GM23248 (cell line): ENCODE results near the gene CADPS. TPM values are rescaled to one million over a fixed set of nuclear protein-coding genes. Genes with fewer than 3 reads are reported as not detected.

ENCODE experiments used
- DNase-seq: peaks from one replicate; pipeline ENCODE4 v3.0.0-alpha.2; 2015
- H2AFZ ChIP-seq: fragments of 200-600 bp; sonication (generic); 2 replicates; pipeline ENCODE4 v1.6.1; 2016; ENCODE audit warnings: antibody characterized with exemption
- H3F3A ChIP-seq: fragments of 200-600 bp; sonication (generic); 2 replicates; pipeline ENCODE4 v1.6.1; 2016; ENCODE audit warnings: mild to moderate bottlenecking, antibody characterized with exemption, mixed run types; ENCODE audit not compliant: insufficient read depth
- H3K27ac ChIP-seq: fragments of 200-600 bp; sonication (generic); 2 replicates; pipeline ENCODE4 v1.5.1; 2016; ENCODE audit warnings: mild to moderate bottlenecking
- H3K27me3 ChIP-seq: fragments of 200-600 bp; sonication (generic); replicated peaks from 2 replicates; pipeline ENCODE4 v1.6.1; 2016; ENCODE audit warnings: mild to moderate bottlenecking; ENCODE audit not compliant: insufficient read depth
- H3K36me3 ChIP-seq: fragments of 200-600 bp; sonication (generic); 2 replicates; pipeline ENCODE4 v1.6.1; 2016; ENCODE audit warnings: low read depth, mild to moderate bottlenecking
- H3K4me1 ChIP-seq: fragments of 200-600 bp; sonication (generic); 2 replicates; pipeline ENCODE4 v1.6.1; 2016; ENCODE audit warnings: mild to moderate bottlenecking; ENCODE audit not compliant: insufficient read depth
- H3K4me2 ChIP-seq: fragments of 200-600 bp; sonication (generic); one replicate; pipeline ENCODE4 v1.6.1; 2016; ENCODE audit warnings: mild to moderate bottlenecking; ENCODE audit not compliant: unreplicated experiment
- H3K4me3 ChIP-seq: fragments of 200-600 bp; sonication (generic); 2 replicates; pipeline ENCODE4 v1.5.1; 2016; ENCODE audit warnings: mild to moderate bottlenecking
- H3K79me2 ChIP-seq: fragments of 200-600 bp; sonication (generic); 2 replicates; pipeline ENCODE4 v1.6.1; 2016; ENCODE audit warnings: mild to moderate bottlenecking; ENCODE audit not compliant: insufficient read depth
- H3K9ac ChIP-seq: fragments of 200-600 bp; sonication (generic); 2 replicates; pipeline ENCODE4 v1.6.1; 2016; ENCODE audit warnings: mild to moderate bottlenecking
- H3K9me2 ChIP-seq: fragments of 200-600 bp; sonication (generic); 2 replicates; pipeline ENCODE4 v1.6.1; 2016; ENCODE audit warnings: mixed run types, mild to moderate bottlenecking, moderate library complexity; ENCODE audit not compliant: insufficient read depth
- H3K9me3 ChIP-seq: fragments of 200-600 bp; sonication (generic); one replicate; pipeline ENCODE4 v1.6.1; 2017; ENCODE audit warnings: low read depth
- H4K20me1 ChIP-seq: fragments of 200-600 bp; sonication (generic); 2 replicates; pipeline ENCODE4 v1.6.0; 2016; ENCODE audit not compliant: insufficient read depth
- EZH2 ChIP-seq: fragments of 200-600 bp; sonication (generic); IDR thresholded peaks from 2 replicates; pipeline ENCODE4 v1.6.1; 2018; ENCODE audit warnings: antibody characterized with exemption, mild to moderate bottlenecking; ENCODE audit not compliant: insufficient read depth, poor library complexity, severe bottlenecking
- EZH2phosphoT487 ChIP-seq: fragments of 200-600 bp; sonication (generic); IDR thresholded peaks from 2 replicates; pipeline ENCODE4 v1.6.1; 2018; ENCODE audit warnings: antibody characterized with exemption, moderate library complexity, mild to moderate bottlenecking, low read depth; ENCODE audit not compliant: insufficient read depth
- WGBS, 2 experiments: methylation state at CpG; one replicate each; pipeline ENCODE4 v1.1.6; 2015 to 2017; ENCODE audit warnings: low lambda C conversion rate in 2 of 2, low coverage in 1 of 2; ENCODE audit errors: missing lambda C conversion rate in 2 of 2; 5-methylcytosine and 5-hydroxymethylcytosine counted together
- in situ Hi-C: fragments of 300-500 bp; cut with MboI; formaldehyde crosslinking; loops from 2 replicates; pipeline ENCODE4 v1.15.0; 2020
- polyA plus RNA-seq: library from polyadenylated mRNA; unstranded; fragments of >200 nt; fragmentation: Nextera tagmentation; extraction: Ambion mirVana; gene quantifications from 2 replicates; pipeline ENCODE4 v1.2.1, GENCODE V29; 2016
- total RNA-seq: library from RNA; depleted of rRNA; stranded (reverse); fragments of >200 nt; shearing (Covaris generic); gene quantifications from 2 replicates; pipeline ENCODE4 v1.2.3, GENCODE V29; 2014

CADPS gene
- total and polyA plus RNA-seq, 2 experiments from 2014 or later = 3.0 to 4.1 TPM

DNA sequence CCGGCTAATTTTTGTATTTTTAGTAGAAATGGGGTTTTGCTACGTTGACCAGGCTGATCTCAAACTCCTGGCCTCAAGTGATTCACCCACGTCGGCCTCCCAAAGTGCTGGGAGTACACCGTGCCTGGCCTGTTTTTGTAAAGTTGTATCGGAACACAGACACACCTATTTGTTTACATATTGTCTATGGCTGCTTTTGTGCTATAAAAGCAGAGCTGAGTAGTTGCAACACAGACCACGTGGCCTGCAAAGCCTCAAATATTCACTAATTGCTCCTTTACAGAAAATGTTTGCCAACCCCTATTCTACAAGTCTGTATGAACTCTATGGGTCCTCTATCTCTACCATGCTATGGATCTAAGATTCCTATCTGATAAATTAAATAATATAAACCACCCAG is 175.5 kb downstream of the CADPS start:
- H3K27ac ChIP-seq = no peak overlapping the region
- no peak overlapping the region for H3K9ac ChIP-seq
- H3K9me3 ChIP-seq = no peaks in the 10 kb centered on the region
- H3K9me2 ChIP-seq = no peaks in the 10 kb centered on the region
- in situ Hi-C loops = no loop called here
- no peak overlapping the region for H2AFZ ChIP-seq
- no peaks in the 10 kb centered on the region for H3F3A ChIP-seq
- H4K20me1 ChIP-seq = no peaks in the 10 kb centered on the region
- H3K36me3 ChIP-seq = no peaks in the 10 kb centered on the region
- peaks cover 12% of the 10 kb centered on the region for H3K4me1 ChIP-seq
- no peaks in the 10 kb centered on the region for H3K27me3 ChIP-seq
- 69 to 86% methylated on average over 4 to 7 of the region's 7 CpGs for WGBS, 2 experiments
- no peak for DNase-seq
- H3K4me2 ChIP-seq = no peak overlapping the region
- TF ChIP-seq EZH2 = no peak
- TF ChIP-seq EZH2phosphoT487 = no peak
- H3K4me3 ChIP-seq = no peak overlapping the region
- H3K79me2 ChIP-seq = no peaks in the 10 kb centered on the region

DNA sequence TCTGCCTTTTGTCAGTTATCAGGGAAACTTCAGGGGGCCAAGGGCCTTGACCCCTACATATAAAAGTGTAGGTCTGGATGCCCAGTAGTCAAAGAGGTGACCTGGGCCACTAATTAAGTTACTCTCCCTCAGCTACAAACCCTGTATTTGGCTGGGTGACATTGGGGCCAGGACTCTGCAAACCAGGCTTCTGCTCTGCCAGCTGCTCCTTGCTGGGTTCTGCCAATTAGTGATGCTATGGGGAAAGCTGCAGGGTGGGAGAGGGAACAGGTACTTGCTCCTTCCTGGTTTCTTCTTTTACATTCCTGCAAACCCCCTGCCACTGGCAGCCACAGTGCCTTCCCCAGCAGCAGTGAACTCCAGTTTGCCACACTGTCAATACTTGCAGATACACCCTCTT is 179.2 kb downstream of the CADPS start:
- Histone ChIP-seq H3K4me3 (no peak overlapping the region), H3K4me2 (no peak overlapping the region), H3K36me3 (no peaks in the 10 kb centered on the region), H3K9ac (no peak overlapping the region), H3K9me3 (no peaks in the 10 kb centered on the region), H3F3A (no peaks in the 10 kb centered on the region), H2AFZ (no peak overlapping the region), H4K20me1 (no peaks in the 10 kb centered on the region), H3K27ac (no peak overlapping the region), H3K27me3 (no peaks in the 10 kb centered on the region), H3K9me2 (no peaks in the 10 kb centered on the region), H3K79me2 (no peaks in the 10 kb centered on the region), H3K4me1 (0 out of 2 replicates have a peak, but pooled peaks cover 3% of the 10 kb centered on the region)
- in situ Hi-C loops = no loop called here
- DNase-seq = no peak
- TF ChIP-seq EZH2phosphoT487 = no peak
- TF ChIP-seq EZH2 = no peak

DNA sequence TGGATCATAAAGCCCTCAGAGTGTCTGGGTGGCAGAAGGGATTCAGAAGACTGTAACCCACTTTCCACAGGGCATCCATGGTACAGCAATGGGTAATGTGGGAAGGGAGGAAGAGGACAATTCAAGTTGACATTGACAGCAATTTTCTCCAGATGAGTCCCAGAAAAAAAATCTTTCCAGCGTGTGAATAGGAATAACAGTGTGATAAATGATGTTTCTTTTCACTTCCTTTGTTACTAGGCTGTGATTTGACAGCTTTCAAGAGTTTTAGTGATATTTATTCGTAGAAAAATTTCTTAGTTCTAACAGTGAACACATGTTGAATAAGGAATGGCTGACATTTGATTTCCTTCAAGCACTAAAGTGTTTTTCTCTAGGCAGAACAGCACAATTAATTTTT is 186.4 kb downstream of the CADPS start:
- 82 to 83% methylated on average over 2 of the region's 2 CpGs for WGBS, 2 experiments
- no peak for TF ChIP-seq EZH2phosphoT487
- H2AFZ ChIP-seq = no peak overlapping the region
- no peak overlapping the region for H3K4me3 ChIP-seq
- H3K9ac ChIP-seq = no peak overlapping the region
- in situ Hi-C loops = no loop called here
- no peak for DNase-seq
- H3K9me2 ChIP-seq = no peaks in the 10 kb centered on the region
- H3F3A ChIP-seq = peaks cover 9% of the 10 kb centered on the region; the same call in 1 of the 2 replicates
- no peaks in the 10 kb centered on the region for H3K79me2 ChIP-seq
- no peaks in the 10 kb centered on the region for H4K20me1 ChIP-seq
- H3K4me2 ChIP-seq = no peak overlapping the region
- H3K27ac ChIP-seq = no peak overlapping the region
- H3K4me1 ChIP-seq = peaks cover 13% of the 10 kb centered on the region
- no peaks in the 10 kb centered on the region for H3K9me3 ChIP-seq
- H3K36me3 ChIP-seq = no peaks in the 10 kb centered on the region
- H3K27me3 ChIP-seq = no peaks in the 10 kb centered on the region

DNA sequence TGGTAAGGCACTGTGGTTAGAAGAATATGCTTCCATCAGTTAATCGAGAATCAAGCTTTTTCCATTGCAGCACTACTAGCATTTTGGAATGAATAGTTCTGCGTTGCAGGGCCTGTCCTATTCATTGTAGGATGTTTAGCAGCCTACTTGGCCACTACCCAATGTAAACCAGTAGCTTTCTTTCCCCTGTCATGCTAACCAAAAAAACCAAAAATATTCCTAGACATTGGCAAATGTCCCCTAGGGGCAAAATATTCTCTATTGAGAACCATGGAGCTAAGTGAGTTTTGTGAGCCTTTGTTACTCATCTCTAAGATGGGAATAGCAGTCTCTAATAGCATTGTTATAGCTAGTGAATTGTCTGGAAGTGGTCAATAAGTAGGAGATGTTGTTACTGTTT is 187.2 kb downstream of the CADPS start:
- Histone ChIP-seq H3K36me3 (no peaks in the 10 kb centered on the region), H3K27me3 (no peaks in the 10 kb centered on the region), H2AFZ (no peak overlapping the region), H3K9me3 (no peaks in the 10 kb centered on the region), H3K79me2 (no peaks in the 10 kb centered on the region), H3K4me3 (no peak overlapping the region), H3K27ac (no peak overlapping the region), H3K4me2 (no peak overlapping the region), H3K9ac (no peak overlapping the region), H3K4me1 (peaks cover 13% of the 10 kb centered on the region), H3K9me2 (no peaks in the 10 kb centered on the region), H4K20me1 (no peaks in the 10 kb centered on the region), H3F3A (peaks cover 9% of the 10 kb centered on the region; the same call in 1 of the 2 replicates)
- in situ Hi-C loops = no loop called here
- TF ChIP-seq EZH2 (no peak), EZH2phosphoT487 (no peak)
- DNase-seq = peak; percentile 54
- 38 to 48% methylated on average over 2 of the region's 2 CpGs for WGBS, 2 experiments
